Gastroesophageal sphincter (tissue), 3 donors: Measurements from ENCODE around the gene GGN.

Source experiments
- EP300 ChIP-seq: sonication (generic); formaldehyde crosslinking; IDR thresholded peaks from one replicate; pipeline ENCODE4 v1.6.1; 2017; ENCODE audit warnings: antibody characterized with exemption, mild to moderate bottlenecking
- TF ChIP-seq, protein P1 (sequence below), 4 experiments: fragments of 200-600 bp in 2 of 4; fragments of 450-650 bp in 2 of 4; sonication (generic) in 1 of 4; IDR thresholded peaks; one replicate each; pipeline ENCODE4 v1.5.1; 2017 to 2019; ENCODE audit warnings: antibody characterized with exemption in 4 of 4, mild to moderate bottlenecking in 2 of 4, moderate library complexity in 2 of 4

DNA sequence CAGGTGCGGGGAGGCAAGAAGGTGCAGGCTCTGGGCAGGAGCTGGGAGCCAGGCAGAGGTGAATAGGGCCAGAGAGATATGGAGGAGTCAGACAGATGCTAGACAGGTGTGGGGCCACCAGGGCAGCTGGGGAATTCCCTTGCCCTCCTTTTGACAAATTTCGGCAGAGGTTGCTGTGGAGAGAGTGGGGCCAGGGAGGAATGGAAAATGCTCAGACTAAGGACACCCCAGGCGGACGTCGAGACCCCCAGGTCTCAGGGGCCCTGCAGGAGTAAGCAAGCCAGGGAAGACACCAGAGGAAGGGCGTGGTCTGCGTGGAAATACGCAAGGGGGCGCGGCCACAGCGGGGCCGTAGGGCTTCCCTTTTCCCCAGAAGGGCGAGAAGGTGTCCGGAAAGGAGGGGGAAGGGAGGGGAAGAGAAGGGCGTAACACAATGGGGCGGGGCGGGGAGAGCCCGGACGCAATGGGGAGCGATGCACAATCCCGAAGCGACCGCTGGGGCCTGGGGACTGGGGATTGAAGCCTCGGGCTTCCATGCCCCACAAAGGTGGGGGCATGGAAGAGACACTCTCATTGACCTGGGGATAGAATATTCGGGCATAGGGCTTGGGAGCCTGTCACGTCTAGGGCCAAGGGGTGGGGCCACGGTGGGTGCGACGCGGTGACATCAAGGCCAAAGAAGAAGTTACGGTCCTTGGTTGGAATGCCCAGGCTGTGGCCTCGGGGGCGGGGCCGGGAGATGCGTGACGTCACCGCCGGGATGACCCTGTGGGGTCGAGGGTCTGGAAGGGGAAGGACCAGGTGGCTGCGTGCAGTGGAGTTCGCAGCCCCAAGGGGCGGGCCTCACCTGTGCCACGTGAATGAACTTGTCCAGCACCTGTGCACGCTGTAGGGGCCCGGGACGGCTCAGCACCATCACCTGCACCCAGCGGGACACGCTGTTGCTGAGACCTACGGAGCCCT lies 30.0 kb upstream of the GGN start:
- TF ChIP-seq, protein P1, sequence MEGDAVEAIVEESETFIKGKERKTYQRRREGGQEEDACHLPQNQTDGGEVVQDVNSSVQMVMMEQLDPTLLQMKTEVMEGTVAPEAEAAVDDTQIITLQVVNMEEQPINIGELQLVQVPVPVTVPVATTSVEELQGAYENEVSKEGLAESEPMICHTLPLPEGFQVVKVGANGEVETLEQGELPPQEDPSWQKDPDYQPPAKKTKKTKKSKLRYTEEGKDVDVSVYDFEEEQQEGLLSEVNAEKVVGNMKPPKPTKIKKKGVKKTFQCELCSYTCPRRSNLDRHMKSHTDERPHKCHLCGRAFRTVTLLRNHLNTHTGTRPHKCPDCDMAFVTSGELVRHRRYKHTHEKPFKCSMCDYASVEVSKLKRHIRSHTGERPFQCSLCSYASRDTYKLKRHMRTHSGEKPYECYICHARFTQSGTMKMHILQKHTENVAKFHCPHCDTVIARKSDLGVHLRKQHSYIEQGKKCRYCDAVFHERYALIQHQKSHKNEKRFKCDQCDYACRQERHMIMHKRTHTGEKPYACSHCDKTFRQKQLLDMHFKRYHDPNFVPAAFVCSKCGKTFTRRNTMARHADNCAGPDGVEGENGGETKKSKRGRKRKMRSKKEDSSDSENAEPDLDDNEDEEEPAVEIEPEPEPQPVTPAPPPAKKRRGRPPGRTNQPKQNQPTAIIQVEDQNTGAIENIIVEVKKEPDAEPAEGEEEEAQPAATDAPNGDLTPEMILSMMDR (IDR thresholded peaks at IDR 0.05), result no peak
- no peak for TF ChIP-seq EP300
